Vagina (tissue), 2 donors: ENCODE data around the gene ATF7IP2. TPM values are rescaled to one million over a fixed set of nuclear protein-coding genes. Genes with fewer than 3 reads are reported as not detected.
"Not testable (repeated sequence)": the region's sequence is repeated elsewhere in the genome, so short reads cannot be mapped to it uniquely, and the experiment has no call there.

Experiments used
- DNase-seq, 2 donors: peaks; one replicate each; pipeline ENCODE4 v3.0.0-alpha.2; 2017; ENCODE audit errors: extremely low spot score in 2 of 2
- H3K27ac ChIP-seq: fragments of 200-600 bp; sonication (generic); one replicate; pipeline ENCODE4 v1.5.1; 2019
- H3K27me3 ChIP-seq: fragments of 200-600 bp; sonication (generic); one replicate; pipeline ENCODE4 v1.5.1; 2019
- H3K36me3 ChIP-seq, 2 donors: fragments of 200-600 bp; sonication (generic); one replicate each; pipeline ENCODE4 v1.5.1; 2017 to 2019
- H3K4me1 ChIP-seq: fragments of 200-600 bp; sonication (generic); one replicate; pipeline ENCODE4 v1.5.1; 2019
- H3K4me3 ChIP-seq, 2 donors: fragments of 200-600 bp; sonication (generic); 1 replicate in 1 of 2; 2 replicates in 1 of 2; pipeline ENCODE4 v1.5.1; 2016 to 2019
- H3K9me3 ChIP-seq: fragments of 200-600 bp; sonication (generic); one replicate; pipeline ENCODE4 v1.5.1; 2019
- CTCF ChIP-seq, 3 experiments: fragments of 450-650 bp in 2 of 3; fragments of 200-600 bp in 1 of 3; sonication (generic) in 1 of 3; IDR thresholded peaks; one replicate each; pipeline ENCODE4 v1.5.1; 2017 to 2019; ENCODE audit warnings: antibody characterized with exemption in 3 of 3, mild to moderate bottlenecking in 2 of 3, moderate library complexity in 2 of 3
- POLR2A ChIP-seq, 2 donors: fragments of 450-650 bp; IDR thresholded peaks; one replicate each; pipeline ENCODE4 v1.6.1; 2017; ENCODE audit warnings: antibody characterized with exemption in 2 of 2, mild to moderate bottlenecking in 2 of 2, moderate library complexity in 2 of 2
- POLR2AphosphoS5 ChIP-seq, 2 donors: sonication (generic); formaldehyde crosslinking; IDR thresholded peaks; one replicate each; pipeline ENCODE4 v1.9.0; 2017; ENCODE audit warnings: antibody characterized with exemption in 2 of 2, mild to moderate bottlenecking in 2 of 2, low read depth in 1 of 2; ENCODE audit not compliant: insufficient read depth in 1 of 2
- intact Hi-C: fragments of 100-400 bp; cut with DNase I; formaldehyde crosslinking; loops from one replicate; pipeline ENCODE4 v1.15.1; 2023
- total RNA-seq: library from RNA; depleted of rRNA; stranded (reverse); fragments of >200 nt; gene quantifications from one replicate; pipeline ENCODE4 v1.2.3, GENCODE V29; 2016

The ATF7IP2 gene
- total RNA-seq, 1 donor from 2014 or later = 5.4 TPM

- Histone ChIP-seq H3K9me3 (peaks cover under 1% of the 10 kb centered on the region), H3K36me3 (no peaks in the 10 kb centered on the region), H3K4me1 (no peaks in the 10 kb centered on the region), H3K4me3 (no peak overlapping the region), H3K27me3 (no peaks in the 10 kb centered on the region), H3K27ac (no peak overlapping the region)
- no peak for DNase-seq
- no peak for TF ChIP-seq POLR2A (IDR thresholded peaks at IDR 0.05)
- TF ChIP-seq CTCF (IDR thresholded peaks at IDR 0.05) = no peak
- TF ChIP-seq POLR2AphosphoS5 (IDR thresholded peaks at IDR 0.05; ENCODE audit: insufficient read depth in 1 of 2, low read depth in 1 of 2) = no peak
- intact Hi-C loops = no loop called here
Observed at GRCh38 chr16:10402975-10403374, 17.1 kb downstream of the ATF7IP2 start.

- H3K4me1 ChIP-seq = no peaks in the 10 kb centered on the region
- H3K4me3 ChIP-seq = no peak overlapping the region
- no peak for DNase-seq
- peaks cover 13% of the 10 kb centered on the region for H3K9me3 ChIP-seq
- no peaks in the 10 kb centered on the region for H3K27me3 ChIP-seq
- intact Hi-C loops = no loop called here
- no peaks in the 10 kb centered on the region for H3K36me3 ChIP-seq
- no peak for TF ChIP-seq POLR2A (IDR thresholded peaks at IDR 0.05)
- TF ChIP-seq CTCF (IDR thresholded peaks at IDR 0.05) = no peak
- TF ChIP-seq POLR2AphosphoS5 (IDR thresholded peaks at IDR 0.05; ENCODE audit: insufficient read depth in 1 of 2, low read depth in 1 of 2) = no peak
- no peak overlapping the region for H3K27ac ChIP-seq
Observed at GRCh38 chr16:10405386-10405939, 19.6 kb downstream of the ATF7IP2 start.

- DNase-seq = no peak
- Histone ChIP-seq H3K4me3 (no peak overlapping the region), H3K27ac (no peak overlapping the region), H3K9me3 (peaks cover 18% of the 10 kb centered on the region), H3K27me3 (no peaks in the 10 kb centered on the region), H3K4me1 (no peaks in the 10 kb centered on the region), H3K36me3 (no peaks in the 10 kb centered on the region)
- intact Hi-C loops = no loop called here
- TF ChIP-seq CTCF (IDR thresholded peaks at IDR 0.05) = no peak
- no peak for TF ChIP-seq POLR2AphosphoS5 (IDR thresholded peaks at IDR 0.05; ENCODE audit: insufficient read depth in 1 of 2, low read depth in 1 of 2)
Observed at GRCh38 chr16:10408824-10409381, 23.0 kb downstream of the ATF7IP2 start.

- intact Hi-C loops, H3K36me3 ChIP-seq, DNase-seq, H3K4me3 ChIP-seq, H3K27ac ChIP-seq, H3K27me3 ChIP-seq, H3K4me1 ChIP-seq: not testable (repeated sequence)
- H3K9me3 ChIP-seq = peaks cover 18% of the 10 kb centered on the region
Observed at GRCh38 chr16:10409713-10410112, 23.9 kb downstream of the ATF7IP2 start.

- intact Hi-C loops = no loop called here
- TF ChIP-seq POLR2A (IDR thresholded peaks at IDR 0.05) (no peak), CTCF (IDR thresholded peaks at IDR 0.05) (no peak), POLR2AphosphoS5 (IDR thresholded peaks at IDR 0.05; ENCODE audit: insufficient read depth in 1 of 2, low read depth in 1 of 2) (no peak)
- no peaks in the 10 kb centered on the region for H3K27me3 ChIP-seq
- no peak overlapping the region for H3K27ac ChIP-seq
- no peak for DNase-seq
- no peaks in the 10 kb centered on the region for H3K36me3 ChIP-seq
- no peak overlapping the region for H3K4me3 ChIP-seq
- peaks cover 18% of the 10 kb centered on the region for H3K9me3 ChIP-seq
- no peaks in the 10 kb centered on the region for H3K4me1 ChIP-seq
Observed at GRCh38 chr16:10410469-10410868, 24.6 kb downstream of the ATF7IP2 start.
